Measurements from ENCODE around the gene AP5Z1.

DNA sequence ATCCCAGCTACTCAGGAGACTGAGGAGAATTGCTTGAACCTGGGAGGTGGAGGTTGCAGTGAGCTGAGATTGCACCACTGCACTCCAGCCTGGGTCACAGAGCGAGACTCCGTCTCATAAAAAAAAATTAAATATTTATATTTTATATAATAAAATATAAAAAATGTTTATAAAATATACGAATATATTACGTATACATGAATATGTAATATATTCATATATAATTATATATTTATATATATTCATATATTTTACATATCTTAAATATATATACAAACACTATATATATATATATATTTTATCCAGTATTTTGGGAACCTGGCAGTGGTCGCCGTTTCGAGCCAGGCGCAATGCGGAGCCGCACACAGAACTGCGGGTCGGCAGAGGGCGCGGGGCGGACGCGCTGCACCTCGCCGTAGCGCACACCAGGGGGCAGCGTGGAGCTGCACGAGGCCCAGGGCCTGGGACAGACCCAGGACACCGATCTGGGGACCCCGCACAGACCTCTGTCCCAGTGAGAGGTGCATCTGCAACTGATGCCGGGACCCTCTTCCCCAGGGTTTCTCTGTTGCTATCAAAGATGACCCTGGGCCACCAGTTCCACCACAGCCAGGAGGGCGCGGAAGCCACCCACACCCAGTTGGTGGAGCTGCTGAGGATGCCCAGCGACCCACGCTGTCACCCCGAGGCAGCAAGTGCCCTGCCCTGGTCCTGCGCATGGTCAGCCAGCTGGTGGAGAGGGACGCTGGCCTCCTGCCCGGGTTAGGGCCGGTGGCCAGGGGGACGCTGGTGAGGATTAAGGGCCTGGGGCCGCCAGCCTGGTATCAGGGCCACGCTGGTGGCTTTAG, 22.7 kb downstream of the AP5Z1 start:
- TF ChIP-seq, protein P1, sequence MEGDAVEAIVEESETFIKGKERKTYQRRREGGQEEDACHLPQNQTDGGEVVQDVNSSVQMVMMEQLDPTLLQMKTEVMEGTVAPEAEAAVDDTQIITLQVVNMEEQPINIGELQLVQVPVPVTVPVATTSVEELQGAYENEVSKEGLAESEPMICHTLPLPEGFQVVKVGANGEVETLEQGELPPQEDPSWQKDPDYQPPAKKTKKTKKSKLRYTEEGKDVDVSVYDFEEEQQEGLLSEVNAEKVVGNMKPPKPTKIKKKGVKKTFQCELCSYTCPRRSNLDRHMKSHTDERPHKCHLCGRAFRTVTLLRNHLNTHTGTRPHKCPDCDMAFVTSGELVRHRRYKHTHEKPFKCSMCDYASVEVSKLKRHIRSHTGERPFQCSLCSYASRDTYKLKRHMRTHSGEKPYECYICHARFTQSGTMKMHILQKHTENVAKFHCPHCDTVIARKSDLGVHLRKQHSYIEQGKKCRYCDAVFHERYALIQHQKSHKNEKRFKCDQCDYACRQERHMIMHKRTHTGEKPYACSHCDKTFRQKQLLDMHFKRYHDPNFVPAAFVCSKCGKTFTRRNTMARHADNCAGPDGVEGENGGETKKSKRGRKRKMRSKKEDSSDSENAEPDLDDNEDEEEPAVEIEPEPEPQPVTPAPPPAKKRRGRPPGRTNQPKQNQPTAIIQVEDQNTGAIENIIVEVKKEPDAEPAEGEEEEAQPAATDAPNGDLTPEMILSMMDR (IDR thresholded peaks at IDR 0.05; ENCODE audit: low read length), result peak; percentile 78
- TF ChIP-seq EZH2 (IDR thresholded peaks at IDR 0.05; ENCODE audit: borderline replicate concordance, low read length), result no peak

Data from OCI-LY1 (cell line).